Fibroblast of mammary gland (primary cell): Measurements from ENCODE around the gene TMEM14B.

Source experiments
- DNase-seq: peaks from one replicate; pipeline ENCODE4 v3.0.0-alpha.2; 2010; ENCODE audit warnings: low read depth
- H3K4me3 ChIP-seq: 2 replicates; pipeline ENCODE4 v1.5.1; 2011; ENCODE audit warnings: low read depth, mild to moderate bottlenecking, low read length, moderate library complexity; ENCODE audit not compliant: control insufficient read depth
- TF ChIP-seq, protein P1 (sequence below): conservative IDR thresholded peaks from 2 replicates; pipeline ENCODE4 v1.5.1; 2011; ENCODE audit warnings: low read depth, low read length, inconsistent platforms; ENCODE audit not compliant: control insufficient read depth, insufficient read depth

The TMEM14B gene

DNA sequence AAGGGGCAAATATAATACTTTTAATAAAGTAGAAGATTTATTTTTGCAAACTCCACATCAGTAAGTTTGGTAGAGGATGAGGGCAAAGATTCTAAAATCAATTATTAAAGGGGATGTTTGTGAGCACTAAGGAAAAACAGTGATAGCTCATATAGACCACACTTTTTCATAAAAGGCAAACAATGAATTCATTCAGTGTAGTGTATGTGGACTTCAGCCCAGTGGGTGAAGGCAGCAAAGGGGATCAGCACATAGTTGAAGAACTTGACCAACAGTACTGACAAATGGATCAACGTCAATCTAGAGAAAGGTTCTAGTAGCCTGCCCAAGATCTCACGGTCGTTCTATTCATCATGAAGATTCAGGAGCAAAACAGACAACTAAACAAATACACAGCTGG is 45.4 kb downstream of the TMEM14B start:
- no peak overlapping the region for H3K4me3 ChIP-seq
- TF ChIP-seq, protein P1, sequence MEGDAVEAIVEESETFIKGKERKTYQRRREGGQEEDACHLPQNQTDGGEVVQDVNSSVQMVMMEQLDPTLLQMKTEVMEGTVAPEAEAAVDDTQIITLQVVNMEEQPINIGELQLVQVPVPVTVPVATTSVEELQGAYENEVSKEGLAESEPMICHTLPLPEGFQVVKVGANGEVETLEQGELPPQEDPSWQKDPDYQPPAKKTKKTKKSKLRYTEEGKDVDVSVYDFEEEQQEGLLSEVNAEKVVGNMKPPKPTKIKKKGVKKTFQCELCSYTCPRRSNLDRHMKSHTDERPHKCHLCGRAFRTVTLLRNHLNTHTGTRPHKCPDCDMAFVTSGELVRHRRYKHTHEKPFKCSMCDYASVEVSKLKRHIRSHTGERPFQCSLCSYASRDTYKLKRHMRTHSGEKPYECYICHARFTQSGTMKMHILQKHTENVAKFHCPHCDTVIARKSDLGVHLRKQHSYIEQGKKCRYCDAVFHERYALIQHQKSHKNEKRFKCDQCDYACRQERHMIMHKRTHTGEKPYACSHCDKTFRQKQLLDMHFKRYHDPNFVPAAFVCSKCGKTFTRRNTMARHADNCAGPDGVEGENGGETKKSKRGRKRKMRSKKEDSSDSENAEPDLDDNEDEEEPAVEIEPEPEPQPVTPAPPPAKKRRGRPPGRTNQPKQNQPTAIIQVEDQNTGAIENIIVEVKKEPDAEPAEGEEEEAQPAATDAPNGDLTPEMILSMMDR = no peak
- no peak for DNase-seq

DNA sequence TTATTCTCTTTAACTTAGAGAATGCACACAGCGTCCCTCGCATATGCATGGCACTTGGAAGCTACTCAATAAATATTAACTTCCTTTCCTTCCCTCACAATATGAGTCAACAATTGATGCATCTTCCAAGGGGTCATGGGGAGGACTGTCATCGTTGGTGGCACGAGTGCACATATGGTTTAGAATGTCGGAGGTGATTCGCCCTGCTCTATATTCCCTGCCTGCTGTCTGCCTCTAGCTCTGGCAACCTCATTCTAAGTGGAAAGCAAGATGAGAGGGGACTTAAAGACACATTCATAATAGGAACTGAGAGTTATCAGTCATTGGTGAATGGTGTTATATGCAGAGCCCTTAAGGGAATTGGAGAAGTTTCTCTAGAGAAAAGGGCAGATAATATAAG is 46.1 kb downstream of the TMEM14B start:
- no peak for DNase-seq
- H3K4me3 ChIP-seq = no peak overlapping the region
- TF ChIP-seq, protein P1 = no peak

DNA sequence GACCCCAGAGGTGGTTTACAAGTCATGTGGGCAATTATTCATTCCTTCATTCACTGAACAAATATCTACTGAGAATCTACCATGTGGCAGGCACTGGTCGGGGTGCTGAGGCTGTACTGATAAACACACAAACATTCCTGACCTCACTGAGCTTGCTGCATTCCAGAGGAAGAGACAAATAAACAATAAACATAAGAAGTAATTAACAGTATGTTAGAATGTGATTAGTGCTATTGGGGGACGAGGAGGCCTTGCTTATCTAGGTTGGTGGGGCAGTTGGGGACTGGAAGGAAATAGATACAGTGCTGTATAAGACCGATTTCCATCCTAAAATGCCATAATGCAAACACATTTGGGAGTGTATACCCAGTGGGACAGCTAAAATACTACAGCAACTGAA is 46.6 kb downstream of the TMEM14B start:
- no peak overlapping the region for H3K4me3 ChIP-seq
- TF ChIP-seq, protein P1 = no peak
- no peak for DNase-seq

DNA sequence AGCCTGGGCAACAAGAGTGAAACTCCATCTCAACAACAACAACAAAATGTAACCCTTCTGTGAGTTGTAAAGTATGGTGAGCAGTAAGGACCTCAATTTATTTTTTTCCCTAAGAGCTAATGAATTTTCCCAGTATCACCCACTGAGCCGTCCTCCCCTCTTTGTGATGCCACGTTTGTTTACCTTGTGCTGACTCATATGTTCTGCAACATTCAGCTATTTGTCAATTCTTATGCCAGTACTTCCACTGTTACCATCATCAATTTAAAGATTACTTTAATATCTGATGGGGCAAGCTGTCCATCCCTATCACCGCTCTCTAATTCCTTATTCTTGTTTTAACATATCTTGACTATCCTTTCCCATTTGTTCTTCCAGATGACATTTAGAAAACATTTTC is 53.2 kb downstream of the TMEM14B start:
- peak; percentile 66 for DNase-seq
- H3K4me3 ChIP-seq = no peak overlapping the region
- TF ChIP-seq, protein P1 = no peak

DNA sequence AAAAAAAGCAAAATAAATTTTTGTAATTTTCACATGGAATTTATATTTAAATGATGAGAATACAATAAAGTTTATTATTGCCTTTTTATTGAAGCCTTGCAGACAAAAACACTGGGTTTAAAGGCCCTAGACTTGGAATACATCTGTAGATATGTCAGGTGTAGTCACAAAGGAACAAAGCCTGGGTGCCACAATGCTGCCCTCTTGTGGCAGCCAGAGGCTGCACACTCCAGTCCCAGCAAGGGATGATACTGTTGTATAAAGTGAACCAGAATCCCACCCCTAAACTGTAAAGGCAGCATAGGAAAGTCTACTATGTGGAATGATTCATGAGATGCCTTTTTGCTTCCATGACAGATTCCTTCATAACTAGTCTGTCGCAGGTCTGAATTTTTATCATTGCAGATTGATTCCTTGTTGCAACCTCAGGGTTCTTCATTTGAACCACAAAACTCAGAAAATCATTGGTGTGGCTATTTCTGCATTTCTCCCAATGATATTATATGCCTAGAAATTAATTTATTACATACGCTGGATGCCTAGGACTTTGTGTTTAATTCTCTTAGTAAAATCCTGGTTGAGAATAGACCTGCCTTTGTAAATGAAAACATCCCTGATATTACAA is 53.7 kb downstream of the TMEM14B start:
- TF ChIP-seq, protein P1 = peak; percentile 100
- H3K4me3 ChIP-seq = no peak overlapping the region
- DNase-seq = peak; percentile 57
